Stimulated activated effector memory CD8-positive, alpha-beta T cell treated with anti-CD3 and anti-CD28 coated beads, Interleukin-12 subunit alpha, Interleukin-12 subunit beta, amount 100 ng/mL, for 72 hours (primary cell): ENCODE data around the gene VPS29.
"Not testable (repeated sequence)": the region's sequence is repeated elsewhere in the genome, so short reads cannot be mapped to it uniquely, and the experiment has no call there.

Experiments
- ATAC-seq: fragments of 150-1000 bp; cut with Tn5 transposase; 2 replicates; pipeline ENCODE4 v1.10.0; 2021
- DNase-seq, 2 donors: peaks; one replicate each; pipeline ENCODE4 v3.0.0; 2021 to 2022; ENCODE audit warnings: low spot score in 2 of 2
- H3K27ac Mint-ChIP-seq: one replicate; pipeline ENCODE4 v1.8.0; 2022; ENCODE audit warnings: mild to moderate bottlenecking, mixed read lengths
- H3K36me3 Mint-ChIP-seq: one replicate; pipeline ENCODE4 v1.8.0; 2022; ENCODE audit warnings: mild to moderate bottlenecking, mixed read lengths
- H3K4me1 Mint-ChIP-seq: one replicate; pipeline ENCODE4 v1.8.0; 2022; ENCODE audit warnings: mixed read lengths
- H3K4me3 Mint-ChIP-seq: one replicate; pipeline ENCODE4 v1.8.0; 2022; ENCODE audit warnings: mild to moderate bottlenecking, mixed read lengths
- H3K9me3 Mint-ChIP-seq: one replicate; pipeline ENCODE4 v1.8.0; 2022; ENCODE audit warnings: mixed read lengths

Gene VPS29

GRCh38 chr12:110534811-110535210 lies 32.9 kb upstream of the VPS29 start:
- H3K4me3 Mint-ChIP-seq: no peak overlapping the region
- H3K27ac Mint-ChIP-seq: no peak overlapping the region
- no peaks in the 10 kb centered on the region for H3K9me3 Mint-ChIP-seq
- peaks cover 96% of the 10 kb centered on the region for H3K36me3 Mint-ChIP-seq
- no peak for DNase-seq
- H3K4me1 Mint-ChIP-seq: peaks cover 5% of the 10 kb centered on the region
- ATAC-seq: no peak

DNA sequence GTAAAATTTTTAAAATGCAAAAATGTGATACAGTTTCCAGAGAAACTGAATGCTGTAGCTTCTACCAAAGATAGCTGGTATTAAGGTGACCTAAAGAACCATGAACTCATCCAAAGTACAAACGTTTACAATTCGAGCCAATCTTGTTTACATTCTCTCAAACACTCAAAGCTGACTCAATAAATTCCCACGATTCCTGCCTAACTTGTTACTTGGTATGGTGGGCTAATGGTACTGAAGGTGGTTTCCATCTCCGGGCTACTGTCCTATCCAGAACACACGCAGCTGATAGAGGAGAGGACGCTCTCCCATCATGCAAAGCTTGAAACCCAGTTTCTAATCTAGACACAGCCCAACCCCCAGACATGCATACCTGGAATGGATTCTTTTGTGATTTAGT lies 31.7 kb upstream of the VPS29 start:
- Mint-ChIP-seq H3K27ac (no peak overlapping the region), H3K9me3 (no peaks in the 10 kb centered on the region), H3K4me3 (no peak overlapping the region), H3K4me1 (peaks cover 5% of the 10 kb centered on the region), H3K36me3 (peaks cover 89% of the 10 kb centered on the region)
- ATAC-seq (no peak), DNase-seq (no peak)

GRCh38 chr12:110532644-110533043 lies 30.7 kb upstream of the VPS29 start:
- no peak for DNase-seq
- ATAC-seq: no peak
- peaks cover 10% of the 10 kb centered on the region for H3K4me1 Mint-ChIP-seq
- H3K27ac Mint-ChIP-seq: no peak overlapping the region
- no peak overlapping the region for H3K4me3 Mint-ChIP-seq
- H3K9me3 Mint-ChIP-seq: no peaks in the 10 kb centered on the region
- peaks cover 79% of the 10 kb centered on the region for H3K36me3 Mint-ChIP-seq

- ATAC-seq (peak; percentile 62), DNase-seq (no peak)
- peaks cover 71% of the 10 kb centered on the region for H3K36me3 Mint-ChIP-seq
- peak overlapping the region; percentile 43 for H3K27ac Mint-ChIP-seq
- H3K9me3 Mint-ChIP-seq: no peaks in the 10 kb centered on the region
- H3K4me3 Mint-ChIP-seq: no peak overlapping the region
- peaks cover 10% of the 10 kb centered on the region for H3K4me1 Mint-ChIP-seq
These were observed 29.9 kb upstream of the VPS29 start for GRCh38 chr12:110531741-110532333.

DNA sequence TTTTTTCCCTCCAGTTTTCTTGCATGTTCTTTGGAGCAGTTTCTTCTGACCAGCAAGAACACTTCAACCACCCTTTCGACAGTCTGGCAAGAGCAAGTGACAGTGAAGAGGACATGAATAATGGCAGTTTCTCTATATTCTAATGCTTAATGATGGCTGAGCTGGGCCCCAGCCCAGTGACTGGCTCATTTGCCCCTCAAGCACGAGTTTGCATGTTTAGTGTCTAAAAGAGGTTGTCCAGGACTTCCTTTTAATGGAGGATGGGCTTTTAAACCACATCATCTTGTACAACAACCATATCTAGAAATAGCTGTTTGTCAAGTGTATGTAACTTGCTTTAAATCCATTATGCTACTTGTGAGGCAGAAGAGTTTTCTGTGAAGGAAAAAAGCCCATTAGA lies 28.6 kb upstream of the VPS29 start:
- Mint-ChIP-seq H3K4me1 (peaks cover 10% of the 10 kb centered on the region), H3K9me3 (no peaks in the 10 kb centered on the region), H3K27ac (peak overlapping the region; percentile 34), H3K36me3 (peaks cover 58% of the 10 kb centered on the region), H3K4me3 (no peak overlapping the region)
- ATAC-seq: no peak
- DNase-seq: no peak

GRCh38 chr12:110528277-110528839 lies 26.4 kb upstream of the VPS29 start:
- DNase-seq (no peak), ATAC-seq (no peak)
- peaks cover 10% of the 10 kb centered on the region for H3K4me1 Mint-ChIP-seq
- H3K9me3 Mint-ChIP-seq: no peaks in the 10 kb centered on the region
- H3K36me3 Mint-ChIP-seq: peaks cover 37% of the 10 kb centered on the region
- H3K27ac Mint-ChIP-seq: peak overlapping the region; percentile 70
- no peak overlapping the region for H3K4me3 Mint-ChIP-seq

- ATAC-seq (peak; percentile 85), DNase-seq (peak in 1 of 2 donors; percentile 58)
- H3K4me1 Mint-ChIP-seq, H3K4me3 Mint-ChIP-seq, H3K36me3 Mint-ChIP-seq, H3K9me3 Mint-ChIP-seq: not testable (repeated sequence)
- peak overlapping the region; percentile 23 for H3K27ac Mint-ChIP-seq
These were observed 19.2 kb upstream of the VPS29 start for GRCh38 chr12:110520876-110521712.

GRCh38 chr12:110518014-110518413 lies 16.1 kb upstream of the VPS29 start:
- not testable (repeated sequence) for H3K9me3 Mint-ChIP-seq, H3K27ac Mint-ChIP-seq

GRCh38 chr12:110516995-110517394 lies 15.1 kb upstream of the VPS29 start:
- DNase-seq: no peak
- Mint-ChIP-seq H3K27ac (no peak overlapping the region), H3K4me3 (no peak overlapping the region), H3K9me3 (no peaks in the 10 kb centered on the region), H3K4me1 (no peaks in the 10 kb centered on the region), H3K36me3 (no peaks in the 10 kb centered on the region)
- no peak for ATAC-seq

More at GRCh38 chr12:110518014-110518413, 16.1 kb upstream of the VPS29 start:
- not testable (repeated sequence) for H3K36me3 Mint-ChIP-seq, H3K4me1 Mint-ChIP-seq, H3K4me3 Mint-ChIP-seq, DNase-seq, ATAC-seq

- Mint-ChIP-seq H3K36me3 (no peaks in the 10 kb centered on the region), H3K4me3 (no peak overlapping the region), H3K27ac (no peak overlapping the region), H3K9me3 (no peaks in the 10 kb centered on the region), H3K4me1 (no peaks in the 10 kb centered on the region)
- DNase-seq: no peak
- ATAC-seq: no peak
These were observed 12.5 kb upstream of the VPS29 start for GRCh38 chr12:110514363-110514762.

- DNase-seq: no peak
- no peaks in the 10 kb centered on the region for H3K9me3 Mint-ChIP-seq
- H3K36me3 Mint-ChIP-seq: no peaks in the 10 kb centered on the region
- ATAC-seq: no peak
- H3K4me1 Mint-ChIP-seq: no peaks in the 10 kb centered on the region
- H3K27ac Mint-ChIP-seq: no peak overlapping the region
- H3K4me3 Mint-ChIP-seq: no peak overlapping the region
These were observed 11.9 kb upstream of the VPS29 start for GRCh38 chr12:110513842-110514241.

- Mint-ChIP-seq H3K4me1 (no peaks in the 10 kb centered on the region), H3K4me3 (no peak overlapping the region), H3K36me3 (no peaks in the 10 kb centered on the region), H3K9me3 (no peaks in the 10 kb centered on the region), H3K27ac (no peak overlapping the region)
- DNase-seq (no peak), ATAC-seq (no peak)
These were observed 6.2 kb upstream of the VPS29 start for GRCh38 chr12:110508071-110508586.

- DNase-seq (no peak), ATAC-seq (no peak)
- H3K4me3 Mint-ChIP-seq: no peak overlapping the region
- no peak overlapping the region for H3K27ac Mint-ChIP-seq
- peaks cover 15% of the 10 kb centered on the region for H3K4me1 Mint-ChIP-seq
- peaks cover 24% of the 10 kb centered on the region for H3K36me3 Mint-ChIP-seq
- H3K9me3 Mint-ChIP-seq: no peaks in the 10 kb centered on the region
These were observed 3.4 kb upstream of the VPS29 start for GRCh38 chr12:110505332-110505731.

- ATAC-seq (no peak), DNase-seq (no peak)
- Mint-ChIP-seq H3K4me3 (no peak overlapping the region), H3K4me1 (peaks cover 26% of the 10 kb centered on the region), H3K9me3 (no peaks in the 10 kb centered on the region), H3K36me3 (peaks cover 42% of the 10 kb centered on the region), H3K27ac (no peak overlapping the region)
These were observed 1.5 kb upstream of the VPS29 start for GRCh38 chr12:110503432-110503831.

- DNase-seq: no peak
- Mint-ChIP-seq H3K36me3 (peaks cover 62% of the 10 kb centered on the region), H3K4me3 (peak overlapping the region; percentile 92), H3K9me3 (no peaks in the 10 kb centered on the region), H3K4me1 (peaks cover 26% of the 10 kb centered on the region), H3K27ac (peak overlapping the region; percentile 98)
- peak; percentile 14 for ATAC-seq
These were observed 536 bp downstream of the VPS29 start for GRCh38 chr12:110501399-110501751.
